HEK293 (cell line): Measurements from ENCODE around the gene GAB3.
A peak's percentile ranks its signal among the peaks of the same experiment; 100 is the strongest.

Source experiments
- CTCF ChIA-PET: fragments of 350-600 bp; formaldehyde crosslinking; extraction: SDS; loops from one replicate; lab custom pipeline; 2021; ENCODE audit warnings: antibody characterized with exemption; lab: Yijun Ruan, JAX
- POLR2A ChIA-PET: fragments of 300-600 bp; formaldehyde crosslinking; extraction: SDS; loops from one replicate; lab custom pipeline; 2020; ENCODE audit warnings: antibody characterized with exemption, inconsistent platforms; lab: Yijun Ruan, JAX
- H3K27ac ChIP-seq: fragments of 200-500 bp; sonication (Bioruptor generic); 2 replicates; pipeline ENCODE4 v1.5.1; 2014; ENCODE audit warnings: low read depth, low read length, control low read depth, inconsistent platforms; ENCODE audit errors: extremely low read depth
- H3K36me3 ChIP-seq, 2 experiments: fragments of 200-500 bp in 1 of 2; sonication (Bioruptor generic) in 1 of 2; 1 replicate in 1 of 2; 2 replicates in 1 of 2; pipeline ENCODE4 v1.5.1; 2014 to 2017; ENCODE audit warnings: inconsistent platforms in 2 of 2, low read length in 2 of 2; ENCODE audit not compliant: control insufficient read depth in 2 of 2, insufficient read depth in 1 of 2
- H3K4me1 ChIP-seq: fragments of 200-500 bp; sonication (Bioruptor generic); 2 replicates; pipeline ENCODE4 v1.5.1; 2014; ENCODE audit warnings: mild to moderate bottlenecking, low read length, inconsistent platforms; ENCODE audit not compliant: control insufficient read depth, insufficient read depth
- H3K4me3 ChIP-seq: 2 replicates; pipeline ENCODE4 v1.5.1; 2011; ENCODE audit warnings: low read depth, mild to moderate bottlenecking, control low read depth, low read length, moderate library complexity
- H3K9me3 ChIP-seq: fragments of 200-500 bp; sonication (Bioruptor generic); 2 replicates; pipeline ENCODE4 v1.5.1; 2014; ENCODE audit warnings: low read depth, low read length, inconsistent platforms; ENCODE audit not compliant: control insufficient read depth, insufficient read depth
- FEZF1 ChIP-seq: fragments of 450-650 bp; formaldehyde crosslinking; IDR thresholded peaks from 2 replicates; pipeline ENCODE4 v1.5.1; 2016; ENCODE audit warnings: missing biosample characterization, missing genetic modification characterization
- HOXA7 ChIP-seq: sonication (generic); formaldehyde crosslinking; IDR thresholded peaks from 2 replicates; pipeline ENCODE4 v1.8.1; 2022; ENCODE audit warnings: missing genetic modification reagents, borderline replicate concordance
- PRDM6 ChIP-seq: fragments of 450-650 bp; formaldehyde crosslinking; IDR thresholded peaks from 2 replicates; pipeline ENCODE4 v1.5.1; 2017; ENCODE audit warnings: missing biosample characterization, missing genetic modification characterization
- REPIN1 ChIP-seq: fragments of 450-650 bp; formaldehyde crosslinking; IDR thresholded peaks from 2 replicates; pipeline ENCODE4 v1.5.1; 2017; ENCODE audit warnings: missing biosample characterization, missing genetic modification characterization, low read depth
- SETDB1 ChIP-seq: IDR thresholded peaks from one replicate; pipeline ENCODE4 v1.6.1; 2017; ENCODE audit warnings: mild to moderate bottlenecking, low read length, moderate library complexity, mixed read lengths; ENCODE audit not compliant: insufficient read length
- ZFP37 ChIP-seq: fragments of 450-650 bp; formaldehyde crosslinking; IDR thresholded peaks from 2 replicates; pipeline ENCODE4 v1.5.1; 2016; ENCODE audit warnings: missing biosample characterization, missing genetic modification characterization
- ZNF2 ChIP-seq: fragments of 450-650 bp; formaldehyde crosslinking; IDR thresholded peaks from 2 replicates; pipeline ENCODE4 v1.5.1; 2016; ENCODE audit warnings: missing biosample characterization, missing genetic modification characterization
- ZNF639 ChIP-seq: fragments of 450-650 bp; formaldehyde crosslinking; IDR thresholded peaks from 2 replicates; pipeline ENCODE4 v1.5.1; 2016; ENCODE audit warnings: missing biosample characterization, missing genetic modification characterization
- ZNF660 ChIP-seq: fragments of 450-650 bp; IDR thresholded peaks from 2 replicates; pipeline ENCODE4 v1.5.1; 2018; ENCODE audit warnings: missing biosample characterization, mild to moderate bottlenecking, missing genetic modification characterization

The GAB3 gene

GRCh38 chrX:154727871-154728270 is 23.0 kb downstream of the GAB3 start:
- Histone ChIP-seq H3K27ac (no peak overlapping the region), H3K9me3 (no peaks in the 10 kb centered on the region), H3K4me3 (no peak overlapping the region), H3K36me3 (no peaks in the 10 kb centered on the region), H3K4me1 (peaks cover 4% of the 10 kb centered on the region; the same call in 1 of the 2 replicates)
- TF ChIP-seq ZNF660 (no peak), FEZF1 (tag by site-specific recombination) (no peak)
- POLR2A ChIA-PET = no interaction called here
- CTCF ChIA-PET = interaction anchor here (0.7 to 7.5 kb wide), 4 partner anchors 8 to 960 kb away, joined by 3 to 46 read pairs (median 14); no protein-coding TSS in a partner anchor

GRCh38 chrX:154727418-154727817 is 23.5 kb downstream of the GAB3 start:
- no peak overlapping the region for H3K4me3 ChIP-seq
- POLR2A ChIA-PET = no interaction called here
- H3K9me3 ChIP-seq = no peaks in the 10 kb centered on the region
- H3K27ac ChIP-seq = no peak overlapping the region
- CTCF ChIA-PET = interaction anchor here (1.4 to 7.5 kb wide), 3 partner anchors 8 to 21 kb away, joined by 3 to 46 read pairs (median 25); no protein-coding TSS in a partner anchor
- H3K4me1 ChIP-seq = no peaks in the 10 kb centered on the region
- TF ChIP-seq PRDM6 (tag by site-specific recombination) (no peak), ZNF639 (tag by site-specific recombination) (no peak), ZNF2 (no peak)
- no peaks in the 10 kb centered on the region for H3K36me3 ChIP-seq

GRCh38 chrX:154724993-154725756 is 25.7 kb downstream of the GAB3 start:
- ChIA-PET CTCF (interaction anchor here (0.6 to 7.5 kb wide), 4 partner anchors 9 to 24 kb away, joined by 3 to 46 read pairs (median 4); no protein-coding TSS in a partner anchor), POLR2A (no interaction called here)
- H3K9me3 ChIP-seq = no peaks in the 10 kb centered on the region
- no peak overlapping the region for H3K27ac ChIP-seq
- no peak for TF ChIP-seq ZFP37 (tag by site-specific recombination)
- no peaks in the 10 kb centered on the region for H3K4me1 ChIP-seq
- H3K4me3 ChIP-seq = no peak overlapping the region
- H3K36me3 ChIP-seq = no peaks in the 10 kb centered on the region

- no peak overlapping the region for H3K4me3 ChIP-seq
- no peaks in the 10 kb centered on the region for H3K9me3 ChIP-seq
- no peak overlapping the region for H3K27ac ChIP-seq
- ChIA-PET POLR2A (no interaction called here), CTCF (interaction anchor here (2.1 kb wide), 1 partner anchor 27 kb away, joined by 10 read pairs; no protein-coding TSS in a partner anchor)
- peaks cover 5% of the 10 kb centered on the region; the same call in 1 of the 2 replicates for H3K4me1 ChIP-seq
- TF ChIP-seq REPIN1 (tag by site-specific recombination) (no peak), SETDB1 (peak; percentile 51)
- H3K36me3 ChIP-seq = no peaks in the 10 kb centered on the region
Measured at GRCh38 chrX:154721155-154721554, 29.7 kb downstream of the GAB3 start.

- no peak for TF ChIP-seq HOXA7
- TF ChIP-seq ZNF639 (tag by site-specific recombination) = no peak
- H3K36me3 ChIP-seq = no peaks in the 10 kb centered on the region
- H3K4me3 ChIP-seq = no peak overlapping the region
- ChIA-PET CTCF (interaction anchor here (0.9 to 2.3 kb wide), 4 partner anchors 8 to 28 kb away, joined by 3 to 10 read pairs (median 5); no protein-coding TSS in a partner anchor), POLR2A (no interaction called here)
- peaks cover 5% of the 10 kb centered on the region; the same call in 1 of the 2 replicates for H3K4me1 ChIP-seq
- H3K9me3 ChIP-seq = no peaks in the 10 kb centered on the region
- H3K27ac ChIP-seq = no peak overlapping the region
Measured at GRCh38 chrX:154720067-154720466, 30.8 kb downstream of the GAB3 start.
